Osteocyte (in vitro differentiated cells): ENCODE results near the gene CRYBG1. TPM values are rescaled to one million over a fixed set of nuclear protein-coding genes. Genes with fewer than 3 reads are reported as not detected.
"Not testable (repeated sequence)": the region's sequence is repeated elsewhere in the genome, so short reads cannot be mapped to it uniquely, and the experiment has no call there.

Experiments used
- DNase-seq: peaks from one replicate; pipeline ENCODE4 v3.0.0; 2021; ENCODE audit warnings: mixed read lengths; ENCODE audit not compliant: unreplicated experiment; ENCODE audit errors: extremely low spot score
- H3K27ac Mint-ChIP-seq: one replicate; pipeline ENCODE4 v1.8.0; 2021; ENCODE audit warnings: mild to moderate bottlenecking, mixed read lengths; ENCODE audit not compliant: unreplicated experiment
- H3K27me3 Mint-ChIP-seq: one replicate; pipeline ENCODE4 v1.8.0; 2021; ENCODE audit warnings: mixed read lengths; ENCODE audit not compliant: unreplicated experiment
- H3K36me3 Mint-ChIP-seq: one replicate; pipeline ENCODE4 v1.8.0; 2021; ENCODE audit warnings: mixed read lengths; ENCODE audit not compliant: unreplicated experiment
- H3K4me1 Mint-ChIP-seq: one replicate; pipeline ENCODE4 v1.8.0; 2021; ENCODE audit warnings: mixed read lengths; ENCODE audit not compliant: unreplicated experiment
- H3K4me3 Mint-ChIP-seq: one replicate; pipeline ENCODE4 v1.8.0; 2021; ENCODE audit warnings: mild to moderate bottlenecking, moderate library complexity, mixed read lengths; ENCODE audit not compliant: unreplicated experiment
- H3K9me3 Mint-ChIP-seq: one replicate; pipeline ENCODE4 v1.8.0; 2021; ENCODE audit warnings: mixed read lengths; ENCODE audit not compliant: unreplicated experiment
- CTCF ChIP-seq: fragments of 200-600 bp; sonication (generic); IDR thresholded peaks from 2 replicates; pipeline ENCODE4 v1.5.0; 2021; ENCODE audit warnings: antibody characterized with exemption, mild to moderate bottlenecking, moderate library complexity
- total RNA-seq: library from RNA; stranded (reverse); gene quantifications from 2 replicates; pipeline ENCODE4 v1.2.1, GENCODE V29; 2021

The CRYBG1 gene
- total RNA-seq, 1 donor from 2014 or later = 2.4 TPM

GRCh38 chr6:106397431-106397830 is 36.9 kb downstream of the CRYBG1 start:
- no peak overlapping the region for H3K4me3 Mint-ChIP-seq
- H3K27me3 Mint-ChIP-seq = peaks cover 32% of the 10 kb centered on the region
- H3K4me1 Mint-ChIP-seq = no peaks in the 10 kb centered on the region
- H3K36me3 Mint-ChIP-seq = no peaks in the 10 kb centered on the region
- no peak overlapping the region for H3K27ac Mint-ChIP-seq
- no peaks in the 10 kb centered on the region for H3K9me3 Mint-ChIP-seq
- no peak for TF ChIP-seq CTCF
- no peak for DNase-seq

- Mint-ChIP-seq H3K36me3 (no peaks in the 10 kb centered on the region), H3K9me3 (no peaks in the 10 kb centered on the region), H3K27ac (no peak overlapping the region), H3K4me3 (no peak overlapping the region), H3K27me3 (peaks cover 28% of the 10 kb centered on the region), H3K4me1 (no peaks in the 10 kb centered on the region)
- TF ChIP-seq CTCF = no peak
- no peak for DNase-seq
These were observed 38.1 kb downstream of the CRYBG1 start for GRCh38 chr6:106398621-106399020.

GRCh38 chr6:106405044-106405443 is 44.5 kb downstream of the CRYBG1 start:
- H3K4me3 Mint-ChIP-seq, H3K27ac Mint-ChIP-seq, H3K36me3 Mint-ChIP-seq, H3K4me1 Mint-ChIP-seq, DNase-seq: not testable (repeated sequence)
- Mint-ChIP-seq H3K9me3 (peaks cover 14% of the 10 kb centered on the region), H3K27me3 (peaks cover 28% of the 10 kb centered on the region)

- Mint-ChIP-seq H3K4me1 (no peaks in the 10 kb centered on the region), H3K36me3 (no peaks in the 10 kb centered on the region), H3K4me3 (no peak overlapping the region), H3K27me3 (peaks cover 63% of the 10 kb centered on the region), H3K9me3 (peaks cover 11% of the 10 kb centered on the region), H3K27ac (no peak overlapping the region)
- TF ChIP-seq CTCF = no peak
- no peak for DNase-seq
These were observed 50.5 kb downstream of the CRYBG1 start for GRCh38 chr6:106411056-106411455.

GRCh38 chr6:106411643-106412200 is 51.2 kb downstream of the CRYBG1 start:
- H3K9me3 Mint-ChIP-seq = peaks cover 7% of the 10 kb centered on the region
- H3K4me3 Mint-ChIP-seq = no peak overlapping the region
- peaks cover 69% of the 10 kb centered on the region for H3K27me3 Mint-ChIP-seq
- no peak overlapping the region for H3K27ac Mint-ChIP-seq
- H3K4me1 Mint-ChIP-seq = no peaks in the 10 kb centered on the region
- no peak for TF ChIP-seq CTCF
- no peak for DNase-seq
- no peaks in the 10 kb centered on the region for H3K36me3 Mint-ChIP-seq

- Mint-ChIP-seq H3K9me3 (no peaks in the 10 kb centered on the region), H3K36me3 (no peaks in the 10 kb centered on the region), H3K4me3 (no peak overlapping the region), H3K4me1 (no peaks in the 10 kb centered on the region), H3K27ac (no peak overlapping the region), H3K27me3 (peaks cover 71% of the 10 kb centered on the region)
- TF ChIP-seq CTCF = no peak
- no peak for DNase-seq
These were observed 52.5 kb downstream of the CRYBG1 start for GRCh38 chr6:106413016-106413415.
